Hepatocyte (in vitro differentiated cells): ENCODE data around the gene MYH13.

ENCODE experiments used
- EZH2 ChIP-seq: fragments of 200-600 bp; sonication (generic); IDR thresholded peaks from 2 replicates; pipeline ENCODE4 v1.6.1; 2016; ENCODE audit warnings: antibody characterized with exemption, mild to moderate bottlenecking, borderline replicate concordance
- TF ChIP-seq, protein P1 (sequence below): fragments of 200-600 bp; sonication (generic); IDR thresholded peaks from 2 replicates; pipeline ENCODE4 v1.5.1; 2016; ENCODE audit warnings: antibody characterized with exemption, mild to moderate bottlenecking; ENCODE audit not compliant: poor library complexity

DNA sequence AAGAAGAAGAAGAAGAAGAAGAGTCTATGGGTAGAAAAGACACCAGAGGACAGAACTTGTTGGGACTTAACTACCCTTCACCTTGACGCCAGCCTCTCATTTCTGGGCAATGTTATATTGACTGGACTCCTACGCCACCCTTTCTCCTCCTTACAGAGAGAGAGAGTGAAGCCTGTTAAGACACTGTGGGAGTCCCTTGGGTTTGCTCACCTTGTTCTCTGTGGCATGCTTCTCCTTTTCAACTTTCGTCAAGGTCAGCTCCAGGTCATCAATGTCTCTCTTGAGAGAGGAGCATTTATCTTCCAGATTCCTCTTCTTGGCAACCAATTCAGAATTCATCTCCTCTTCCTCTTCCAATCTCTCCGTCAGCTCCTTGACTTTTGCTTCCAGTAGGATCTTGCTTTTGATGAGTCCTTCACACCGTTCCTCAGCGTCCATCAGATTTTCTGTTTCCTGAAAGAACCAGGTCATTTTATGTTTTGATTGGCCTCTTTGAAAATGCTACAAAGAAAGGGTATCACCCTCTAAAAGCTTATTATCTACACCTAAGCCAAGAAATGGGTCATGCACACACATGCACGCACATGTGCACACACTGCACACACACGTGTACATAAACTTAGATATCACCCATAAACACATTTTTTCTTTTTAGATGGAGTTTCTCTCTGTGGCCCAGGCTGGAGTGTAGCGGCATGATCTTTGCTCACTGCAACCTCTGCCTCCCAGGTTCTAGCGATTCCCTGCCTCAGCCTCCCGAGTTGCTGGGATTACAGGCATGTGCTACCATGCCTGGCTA, 48.8 kb downstream of the MYH13 start:
- TF ChIP-seq, protein P1, sequence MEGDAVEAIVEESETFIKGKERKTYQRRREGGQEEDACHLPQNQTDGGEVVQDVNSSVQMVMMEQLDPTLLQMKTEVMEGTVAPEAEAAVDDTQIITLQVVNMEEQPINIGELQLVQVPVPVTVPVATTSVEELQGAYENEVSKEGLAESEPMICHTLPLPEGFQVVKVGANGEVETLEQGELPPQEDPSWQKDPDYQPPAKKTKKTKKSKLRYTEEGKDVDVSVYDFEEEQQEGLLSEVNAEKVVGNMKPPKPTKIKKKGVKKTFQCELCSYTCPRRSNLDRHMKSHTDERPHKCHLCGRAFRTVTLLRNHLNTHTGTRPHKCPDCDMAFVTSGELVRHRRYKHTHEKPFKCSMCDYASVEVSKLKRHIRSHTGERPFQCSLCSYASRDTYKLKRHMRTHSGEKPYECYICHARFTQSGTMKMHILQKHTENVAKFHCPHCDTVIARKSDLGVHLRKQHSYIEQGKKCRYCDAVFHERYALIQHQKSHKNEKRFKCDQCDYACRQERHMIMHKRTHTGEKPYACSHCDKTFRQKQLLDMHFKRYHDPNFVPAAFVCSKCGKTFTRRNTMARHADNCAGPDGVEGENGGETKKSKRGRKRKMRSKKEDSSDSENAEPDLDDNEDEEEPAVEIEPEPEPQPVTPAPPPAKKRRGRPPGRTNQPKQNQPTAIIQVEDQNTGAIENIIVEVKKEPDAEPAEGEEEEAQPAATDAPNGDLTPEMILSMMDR: no peak
- TF ChIP-seq EZH2: no peak
